ENCODE measurements around the gene GALNT14. TPM values are rescaled to one million over a fixed set of nuclear protein-coding genes. Genes with fewer than 3 reads are reported as not detected.
"Not testable (repeated sequence)": the region's sequence is repeated elsewhere in the genome, so short reads cannot be mapped to it uniquely, and the experiment has no call there.

Gene GALNT14
- total RNA-seq, 1 donor from 2014 or later, result 1.7 TPM

GRCh38 chr2:30911327-30911726, 226.9 kb downstream of the GALNT14 start:
- no peak for TF ChIP-seq POLR2AphosphoS5 (IDR thresholded peaks at IDR 0.05; ENCODE audit: insufficient read depth in 1 of 2, low read depth in 1 of 2)
- TF ChIP-seq, protein P1, sequence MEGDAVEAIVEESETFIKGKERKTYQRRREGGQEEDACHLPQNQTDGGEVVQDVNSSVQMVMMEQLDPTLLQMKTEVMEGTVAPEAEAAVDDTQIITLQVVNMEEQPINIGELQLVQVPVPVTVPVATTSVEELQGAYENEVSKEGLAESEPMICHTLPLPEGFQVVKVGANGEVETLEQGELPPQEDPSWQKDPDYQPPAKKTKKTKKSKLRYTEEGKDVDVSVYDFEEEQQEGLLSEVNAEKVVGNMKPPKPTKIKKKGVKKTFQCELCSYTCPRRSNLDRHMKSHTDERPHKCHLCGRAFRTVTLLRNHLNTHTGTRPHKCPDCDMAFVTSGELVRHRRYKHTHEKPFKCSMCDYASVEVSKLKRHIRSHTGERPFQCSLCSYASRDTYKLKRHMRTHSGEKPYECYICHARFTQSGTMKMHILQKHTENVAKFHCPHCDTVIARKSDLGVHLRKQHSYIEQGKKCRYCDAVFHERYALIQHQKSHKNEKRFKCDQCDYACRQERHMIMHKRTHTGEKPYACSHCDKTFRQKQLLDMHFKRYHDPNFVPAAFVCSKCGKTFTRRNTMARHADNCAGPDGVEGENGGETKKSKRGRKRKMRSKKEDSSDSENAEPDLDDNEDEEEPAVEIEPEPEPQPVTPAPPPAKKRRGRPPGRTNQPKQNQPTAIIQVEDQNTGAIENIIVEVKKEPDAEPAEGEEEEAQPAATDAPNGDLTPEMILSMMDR (IDR thresholded peaks at IDR 0.05), result no peak
- TF ChIP-seq POLR2A (IDR thresholded peaks at IDR 0.05), result no peak
- no peak for DNase-seq (ENCODE audit: extremely low spot score in 2 of 2)
- Histone ChIP-seq H3K9me3 (no peaks in the 10 kb centered on the region), H3K4me1 (no peaks in the 10 kb centered on the region), H3K36me3 (no peaks in the 10 kb centered on the region), H3K27me3 (no peaks in the 10 kb centered on the region), H3K27ac (no peak overlapping the region), H3K4me3 (no peak overlapping the region)
- intact Hi-C loops (cut with DNase I), result no loop called here

DNA sequence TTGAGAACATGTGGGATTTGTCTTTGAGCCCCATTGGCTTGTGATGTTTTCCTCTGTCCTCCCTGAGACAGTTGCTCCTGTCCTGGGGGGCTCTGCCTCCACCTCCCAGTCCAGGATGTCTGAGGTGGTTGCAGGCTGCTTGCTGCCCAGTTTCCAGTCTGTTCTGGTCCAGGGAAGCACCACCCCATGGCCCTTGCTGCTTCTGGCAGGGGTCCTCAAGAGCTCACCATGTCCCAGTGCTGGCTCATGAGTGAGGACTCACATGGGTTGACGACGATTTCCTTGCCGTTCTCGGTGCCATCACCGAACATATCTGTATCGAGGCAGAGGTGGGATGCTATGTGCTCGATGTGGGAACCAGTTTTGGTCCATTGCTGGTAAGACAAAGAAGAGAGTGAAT, 227.6 kb downstream of the GALNT14 start:
- H3K9me3 ChIP-seq, result no peaks in the 10 kb centered on the region
- H3K4me3 ChIP-seq, result no peak overlapping the region
- no peaks in the 10 kb centered on the region for H3K4me1 ChIP-seq
- intact Hi-C loops (cut with DNase I), result no loop called here
- H3K27ac ChIP-seq, result no peak overlapping the region
- H3K27me3 ChIP-seq, result no peaks in the 10 kb centered on the region
- no peak for DNase-seq (ENCODE audit: extremely low spot score in 2 of 2)
- H3K36me3 ChIP-seq, result no peaks in the 10 kb centered on the region
- TF ChIP-seq, protein P1 (IDR thresholded peaks at IDR 0.05), result no peak
- no peak for TF ChIP-seq POLR2A (IDR thresholded peaks at IDR 0.05)
- TF ChIP-seq POLR2AphosphoS5 (IDR thresholded peaks at IDR 0.05; ENCODE audit: insufficient read depth in 1 of 2, low read depth in 1 of 2), result no peak

GRCh38 chr2:30904437-30904836, 233.8 kb downstream of the GALNT14 start:
- H3K27me3 ChIP-seq; DNase-seq (ENCODE audit: extremely low spot score in 2 of 2); H3K9me3 ChIP-seq; intact Hi-C loops (cut with DNase I); H3K4me3 ChIP-seq; H3K4me1 ChIP-seq; H3K27ac ChIP-seq; H3K36me3 ChIP-seq: not testable (repeated sequence)

DNA sequence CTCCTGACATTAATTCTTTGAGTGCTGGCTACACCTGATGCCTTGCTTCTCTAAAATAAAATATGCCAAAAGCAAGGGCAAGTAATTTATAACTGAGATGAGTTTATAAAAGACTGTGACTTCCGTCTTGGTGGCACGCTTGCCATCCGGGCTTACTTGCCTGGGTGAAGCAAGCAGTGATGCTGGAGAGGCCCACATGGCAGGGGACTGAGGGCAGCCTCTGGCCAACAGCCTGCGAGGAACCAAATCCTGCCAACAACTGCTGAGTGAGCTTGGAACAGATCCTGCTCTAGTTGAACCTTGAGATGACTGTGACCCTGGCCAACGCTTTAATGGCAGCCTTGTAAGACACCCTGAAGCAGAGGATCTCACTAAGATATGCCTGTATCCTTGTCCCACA, 234.9 kb downstream of the GALNT14 start:
- no peaks in the 10 kb centered on the region for H3K4me1 ChIP-seq
- no peak overlapping the region for H3K27ac ChIP-seq
- no peaks in the 10 kb centered on the region for H3K27me3 ChIP-seq
- no peak for DNase-seq (ENCODE audit: extremely low spot score in 2 of 2)
- intact Hi-C loops (cut with DNase I), result no loop called here
- H3K36me3 ChIP-seq, result no peaks in the 10 kb centered on the region
- no peak overlapping the region for H3K4me3 ChIP-seq
- H3K9me3 ChIP-seq, result no peaks in the 10 kb centered on the region
- TF ChIP-seq POLR2AphosphoS5 (IDR thresholded peaks at IDR 0.05; ENCODE audit: insufficient read depth in 1 of 2, low read depth in 1 of 2) (no peak), POLR2A (IDR thresholded peaks at IDR 0.05) (no peak)
- TF ChIP-seq, protein P1 (IDR thresholded peaks at IDR 0.05), result no peak

DNA sequence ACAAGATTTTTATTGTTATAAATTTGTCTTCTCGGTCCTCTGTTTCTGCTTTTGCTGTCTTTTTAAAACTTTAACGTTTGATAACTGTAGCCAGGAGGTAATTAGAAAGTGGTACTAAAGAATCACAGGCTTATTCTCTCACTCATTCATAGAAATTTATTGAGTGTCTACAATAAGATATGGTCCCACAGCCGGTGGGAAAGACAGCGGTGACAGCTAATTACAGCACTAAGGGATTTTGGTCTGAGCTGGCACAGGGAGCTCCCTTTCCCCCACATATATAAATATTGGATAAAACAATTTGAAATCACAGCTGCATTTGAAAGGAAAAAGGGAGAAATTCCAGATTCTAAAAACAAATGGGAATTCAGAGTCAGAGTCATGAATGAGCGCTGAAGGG, 237.9 kb downstream of the GALNT14 start:
- no peaks in the 10 kb centered on the region for H3K36me3 ChIP-seq
- TF ChIP-seq, protein P1 (IDR thresholded peaks at IDR 0.05), result no peak
- TF ChIP-seq POLR2AphosphoS5 (IDR thresholded peaks at IDR 0.05; ENCODE audit: insufficient read depth in 1 of 2, low read depth in 1 of 2) (no peak), POLR2A (IDR thresholded peaks at IDR 0.05) (no peak)

More for the DNA sequence above, 237.9 kb downstream of the GALNT14 start:
- H3K4me1 ChIP-seq, result no peaks in the 10 kb centered on the region
- no peak for DNase-seq (ENCODE audit: extremely low spot score in 2 of 2)
- no peaks in the 10 kb centered on the region for H3K27me3 ChIP-seq
- no peak overlapping the region for H3K4me3 ChIP-seq
- intact Hi-C loops (cut with DNase I), result no loop called here
- no peaks in the 10 kb centered on the region for H3K9me3 ChIP-seq
- no peak overlapping the region for H3K27ac ChIP-seq

Data from vagina (tissue), 2 donors.